Measurements from ENCODE around the gene G6PC3.

DNA sequence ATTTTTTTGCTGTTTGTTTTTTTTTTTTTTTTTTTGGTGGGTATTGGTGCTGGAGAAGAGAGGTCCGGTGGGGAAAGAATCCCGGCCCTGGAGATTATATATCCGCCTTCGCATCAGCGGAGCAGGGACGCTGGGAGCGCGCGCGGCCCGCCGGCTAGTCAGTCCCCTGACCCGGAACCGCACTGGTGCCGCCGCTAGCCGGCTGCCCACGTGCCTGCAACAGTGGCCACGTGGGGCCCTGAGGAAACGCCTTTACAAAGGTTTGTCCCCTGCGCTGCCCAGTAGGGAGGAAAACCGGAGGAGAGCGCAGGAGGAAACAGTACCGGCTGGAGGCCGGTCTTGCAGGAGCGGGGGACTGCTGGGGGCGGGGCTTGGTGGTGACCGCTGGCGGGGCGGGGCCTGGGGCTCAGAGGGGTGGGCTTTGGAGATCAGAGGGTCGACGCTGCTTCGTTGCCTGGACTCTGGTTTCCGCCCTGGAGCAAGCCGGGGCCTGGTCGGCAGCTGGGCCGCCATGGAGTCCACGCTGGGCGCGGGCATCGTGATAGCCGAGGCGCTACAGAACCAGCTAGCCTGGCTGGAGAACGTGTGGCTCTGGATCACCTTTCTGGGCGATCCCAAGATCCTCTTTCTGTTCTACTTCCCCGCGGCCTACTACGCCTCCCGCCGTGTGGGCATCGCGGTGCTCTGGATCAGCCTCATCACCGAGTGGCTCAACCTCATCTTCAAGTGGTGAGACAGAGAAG lies at the start of gene G6PC3:
- TF ChIP-seq, protein P1, sequence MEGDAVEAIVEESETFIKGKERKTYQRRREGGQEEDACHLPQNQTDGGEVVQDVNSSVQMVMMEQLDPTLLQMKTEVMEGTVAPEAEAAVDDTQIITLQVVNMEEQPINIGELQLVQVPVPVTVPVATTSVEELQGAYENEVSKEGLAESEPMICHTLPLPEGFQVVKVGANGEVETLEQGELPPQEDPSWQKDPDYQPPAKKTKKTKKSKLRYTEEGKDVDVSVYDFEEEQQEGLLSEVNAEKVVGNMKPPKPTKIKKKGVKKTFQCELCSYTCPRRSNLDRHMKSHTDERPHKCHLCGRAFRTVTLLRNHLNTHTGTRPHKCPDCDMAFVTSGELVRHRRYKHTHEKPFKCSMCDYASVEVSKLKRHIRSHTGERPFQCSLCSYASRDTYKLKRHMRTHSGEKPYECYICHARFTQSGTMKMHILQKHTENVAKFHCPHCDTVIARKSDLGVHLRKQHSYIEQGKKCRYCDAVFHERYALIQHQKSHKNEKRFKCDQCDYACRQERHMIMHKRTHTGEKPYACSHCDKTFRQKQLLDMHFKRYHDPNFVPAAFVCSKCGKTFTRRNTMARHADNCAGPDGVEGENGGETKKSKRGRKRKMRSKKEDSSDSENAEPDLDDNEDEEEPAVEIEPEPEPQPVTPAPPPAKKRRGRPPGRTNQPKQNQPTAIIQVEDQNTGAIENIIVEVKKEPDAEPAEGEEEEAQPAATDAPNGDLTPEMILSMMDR (IDR thresholded peaks at IDR 0.05), result peak in 2 of 4 donors; percentile 9 to 12
- peak; percentile 82 for TF ChIP-seq POLR2A (IDR thresholded peaks at IDR 0.05)
